Stimulated activated CD8-positive, alpha-beta memory T cell treated with anti-CD3 and anti-CD28 coated beads, Interleukin-12 subunit alpha, Interleukin-12 subunit beta, amount 100 ng/mL, for 4 hours (primary cell): Measurements from ENCODE around the gene RAVER1.
"Not testable (repeated sequence)": the region's sequence is repeated elsewhere in the genome, so short reads cannot be mapped to it uniquely, and the experiment has no call there.

Experiments
- DNase-seq: peaks from one replicate; pipeline ENCODE4 v3.0.0-alpha.2; 2020; ENCODE audit warnings: low read depth

RAVER1 gene

DNA sequence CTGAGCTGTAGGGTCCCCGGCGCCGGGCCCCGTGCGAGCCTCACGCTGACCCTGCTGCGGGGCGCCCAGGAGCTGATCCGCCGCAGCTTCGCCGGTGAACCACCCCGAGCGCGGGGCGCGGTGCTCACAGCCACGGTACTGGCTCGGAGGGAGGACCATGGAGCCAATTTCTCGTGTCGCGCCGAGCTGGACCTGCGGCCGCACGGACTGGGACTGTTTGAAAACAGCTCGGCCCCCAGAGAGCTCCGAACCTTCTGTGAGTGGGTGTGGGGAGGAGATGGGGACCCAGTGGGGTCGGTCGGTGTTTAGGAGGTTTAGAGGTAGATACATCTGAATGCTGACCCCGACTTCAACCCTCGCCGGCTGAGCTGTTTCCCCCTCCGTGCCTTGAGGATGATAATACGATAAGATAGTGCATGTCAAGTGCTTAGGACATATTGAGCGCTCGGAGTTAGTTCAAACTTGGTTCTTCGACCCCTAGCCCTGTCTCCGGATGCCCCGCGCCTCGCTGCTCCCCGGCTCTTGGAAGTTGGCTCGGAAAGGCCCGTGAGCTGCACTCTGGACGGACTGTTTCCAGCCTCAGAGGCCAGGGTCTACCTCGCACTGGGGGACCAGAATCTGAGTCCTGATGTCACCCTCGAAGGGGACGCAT is 41.6 kb downstream of the RAVER1 start:
- DNase-seq = no peak

DNA sequence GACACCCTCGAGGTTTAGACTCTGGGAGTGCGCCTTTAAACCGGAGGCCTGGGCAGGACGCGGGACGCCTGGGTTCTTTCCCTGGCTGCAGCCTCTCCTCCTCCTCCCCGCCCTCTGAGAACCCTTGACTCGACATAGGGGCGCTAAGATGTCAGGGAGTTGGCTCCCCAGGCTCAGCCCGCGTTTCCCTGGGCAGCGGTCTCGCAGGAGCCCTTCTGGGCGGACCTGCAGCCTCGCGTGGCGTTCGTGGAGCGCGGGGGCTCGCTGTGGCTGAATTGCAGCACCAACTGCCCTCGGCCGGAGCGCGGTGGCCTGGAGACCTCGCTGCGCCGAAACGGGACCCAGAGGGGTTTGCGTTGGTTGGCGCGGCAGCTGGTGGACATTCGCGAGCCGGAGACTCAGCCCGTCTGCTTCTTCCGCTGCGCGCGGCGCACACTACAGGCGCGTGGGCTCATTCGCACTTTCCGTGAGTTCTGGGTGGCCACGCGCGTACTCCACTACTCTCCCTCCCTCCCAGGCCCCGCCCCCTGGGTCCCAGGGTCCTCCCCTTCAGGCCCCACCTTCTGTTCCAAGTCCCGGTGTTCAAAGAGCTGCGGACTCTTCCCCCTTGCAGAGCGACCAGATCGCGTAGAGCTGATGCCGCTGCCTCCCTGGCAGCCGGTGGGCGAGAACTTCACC is 42.3 kb downstream of the RAVER1 start:
- DNase-seq = no peak

DNA sequence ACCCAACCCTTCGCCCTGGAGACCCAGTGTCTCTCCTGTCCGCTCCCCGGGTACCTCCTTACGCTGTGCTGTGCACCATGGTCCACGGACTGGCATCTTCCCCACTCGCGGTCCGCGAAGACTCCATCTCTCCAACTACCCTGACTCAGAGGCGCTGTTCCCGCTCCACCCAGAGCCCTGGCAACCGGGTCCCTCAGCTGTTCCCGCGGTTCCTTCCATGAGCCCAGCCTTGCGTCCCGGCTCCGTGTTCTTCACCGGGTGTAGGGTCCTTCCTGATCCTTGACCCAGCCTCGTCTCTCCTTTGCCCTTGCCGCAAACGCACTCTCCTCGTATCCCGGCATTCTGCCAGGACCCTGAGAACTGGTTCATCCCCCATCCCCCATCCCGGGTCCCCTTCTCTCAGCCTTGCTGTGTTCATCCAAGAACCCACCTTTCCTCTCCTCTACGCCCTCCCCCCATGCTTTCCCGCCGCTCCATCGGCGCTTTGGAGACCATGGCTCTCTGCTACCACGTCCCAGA is 42.9 kb downstream of the RAVER1 start:
- no peak for DNase-seq

DNA sequence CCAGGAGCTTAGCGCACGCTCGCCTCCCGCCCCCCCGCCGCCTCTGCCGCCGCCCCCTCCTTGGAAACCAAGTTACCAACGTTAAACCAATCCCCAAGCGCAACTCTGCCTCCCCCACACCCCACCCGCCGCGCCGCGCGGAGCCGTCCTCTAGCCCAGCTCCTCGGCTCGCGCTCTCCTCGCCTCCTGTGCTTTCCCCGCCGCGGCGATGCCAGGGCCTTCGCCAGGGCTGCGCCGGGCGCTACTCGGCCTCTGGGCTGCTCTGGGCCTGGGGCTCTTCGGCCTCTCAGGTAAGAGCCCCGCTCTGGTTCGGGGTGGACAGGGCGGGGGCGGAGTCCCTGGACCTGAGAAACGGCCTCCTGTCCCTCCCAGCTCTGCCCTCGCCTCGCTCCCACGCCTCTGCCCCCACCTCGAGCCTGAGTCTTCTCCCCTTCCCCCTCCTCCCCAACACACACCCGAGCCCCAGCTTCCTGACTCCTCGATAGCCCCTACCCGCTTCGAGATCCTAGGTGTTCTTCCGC is 43.4 kb downstream of the RAVER1 start, which contains the start of gene ICAM5:
ICAM5 (plus strand) TSS at position 117 of the 521 bp plus-strand sequence; CDS start at position 209, 92 bp downstream.
- peak; percentile 57 for DNase-seq

DNA sequence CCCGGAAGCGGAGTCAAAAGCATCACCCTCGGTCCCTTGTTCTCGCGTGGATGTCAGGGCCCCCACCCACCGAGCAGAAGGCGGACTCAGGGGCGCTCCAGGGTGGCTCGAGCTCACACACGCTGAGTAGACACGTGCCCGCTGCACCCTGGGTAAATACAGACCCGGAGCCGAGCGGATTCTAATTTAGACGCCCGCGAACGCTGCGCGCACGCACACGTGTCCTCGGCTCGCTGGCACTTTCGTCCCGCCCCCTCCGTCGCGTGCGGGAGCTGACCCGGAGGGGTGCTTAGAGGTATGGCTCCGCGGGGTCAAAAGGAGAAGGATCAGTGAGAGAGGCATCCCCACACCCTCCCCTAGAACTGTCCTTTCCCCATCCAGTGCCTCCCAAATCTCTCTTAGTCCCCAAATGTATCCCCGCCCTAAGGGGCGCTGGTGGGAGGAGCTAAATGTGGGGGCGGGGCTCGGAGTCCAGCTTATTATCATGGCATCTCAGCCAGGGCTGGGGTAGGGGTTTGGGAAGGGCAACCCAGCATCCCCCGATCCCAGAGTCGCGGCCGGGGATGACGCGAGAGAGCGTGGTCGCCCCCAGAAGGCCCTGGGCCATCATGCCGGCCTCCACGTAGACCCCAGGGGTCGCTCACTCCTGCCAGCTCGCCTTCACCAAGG is 44.0 kb downstream of the RAVER1 start:
- DNase-seq = peak; percentile 47

DNA sequence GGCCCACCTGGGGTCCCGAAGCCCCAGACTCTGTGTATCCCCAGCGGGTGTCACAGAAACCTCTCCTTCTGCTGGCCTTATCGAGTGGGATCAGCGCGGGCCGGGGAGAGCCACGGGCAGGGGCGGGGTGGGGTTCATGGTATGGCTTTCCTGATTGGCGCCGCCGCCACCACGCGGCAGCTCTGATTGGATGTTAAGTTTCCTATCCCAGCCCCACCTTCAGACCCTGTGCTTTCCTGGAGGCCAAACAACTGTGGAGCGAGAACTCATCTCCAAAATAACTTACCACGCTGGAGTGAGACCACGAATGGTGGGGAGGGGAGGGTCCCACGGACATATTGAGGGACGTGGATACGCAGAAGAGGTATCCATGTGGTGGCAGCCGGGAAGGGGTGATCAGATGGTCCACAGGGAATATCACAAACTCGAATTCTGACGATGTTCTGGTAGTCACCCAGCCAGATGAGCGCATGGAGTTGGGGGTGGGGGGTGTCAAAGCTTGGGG is 44.6 kb downstream of the RAVER1 start:
- DNase-seq = no peak

DNA sequence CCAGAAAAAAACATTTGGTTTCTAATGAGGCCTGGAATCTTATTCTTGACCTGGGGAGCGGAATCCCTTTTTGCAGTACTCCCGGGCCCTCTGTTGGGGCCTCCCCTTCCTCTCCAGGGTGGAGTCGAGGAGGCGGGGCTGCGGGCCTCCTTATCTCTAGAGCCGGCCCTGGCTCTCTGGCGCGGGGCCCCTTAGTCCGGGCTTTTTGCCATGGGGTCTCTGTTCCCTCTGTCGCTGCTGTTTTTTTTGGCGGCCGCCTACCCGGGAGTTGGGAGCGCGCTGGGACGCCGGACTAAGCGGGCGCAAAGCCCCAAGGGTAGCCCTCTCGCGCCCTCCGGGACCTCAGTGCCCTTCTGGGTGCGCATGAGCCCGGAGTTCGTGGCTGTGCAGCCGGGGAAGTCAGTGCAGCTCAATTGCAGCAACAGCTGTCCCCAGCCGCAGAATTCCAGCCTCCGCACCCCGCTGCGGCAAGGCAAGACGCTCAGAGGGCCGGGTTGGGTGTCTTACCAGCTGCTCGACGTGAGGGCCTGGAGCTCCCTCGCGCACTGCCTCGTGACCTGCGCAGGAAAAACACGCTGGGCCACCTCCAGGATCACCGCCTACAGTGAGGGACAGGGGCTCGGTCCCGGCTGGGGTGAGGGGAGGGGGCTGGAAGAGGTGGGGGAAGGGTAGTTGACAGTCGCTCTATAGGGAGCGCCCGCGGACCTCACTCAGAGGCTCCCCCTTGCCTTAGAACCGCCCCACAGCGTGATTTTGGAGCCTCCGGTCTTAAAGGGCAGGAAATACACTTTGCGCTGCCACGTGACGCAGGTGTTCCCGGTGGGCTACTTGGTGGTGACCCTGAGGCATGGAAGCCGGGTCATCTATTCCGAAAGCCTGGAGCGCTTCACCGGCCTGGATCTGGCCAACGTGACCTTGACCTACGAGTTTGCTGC is 46.3 kb downstream of the RAVER1 start, which contains the start of gene ICAM4:
ICAM4 (plus strand) TSS at position 153 of the 935 bp plus-strand sequence; CDS start at position 211, 58 bp downstream.
- no peak for DNase-seq

DNA sequence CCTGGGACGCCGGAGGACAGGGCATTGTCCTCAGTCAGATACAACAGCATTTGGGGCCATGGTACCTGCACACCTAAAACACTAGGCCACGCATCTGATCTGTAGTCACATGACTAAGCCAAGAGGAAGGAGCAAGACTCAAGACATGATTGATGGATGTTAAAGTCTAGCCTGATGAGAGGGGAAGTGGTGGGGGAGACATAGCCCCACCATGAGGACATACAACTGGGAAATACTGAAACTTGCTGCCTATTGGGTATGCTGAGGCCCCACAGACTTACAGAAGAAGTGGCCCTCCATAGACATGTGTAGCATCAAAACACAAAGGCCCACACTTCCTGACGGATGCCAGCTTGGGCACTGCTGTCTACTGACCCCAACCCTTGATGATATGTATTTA is 47.9 kb downstream of the RAVER1 start:
- no peak for DNase-seq

DNA sequence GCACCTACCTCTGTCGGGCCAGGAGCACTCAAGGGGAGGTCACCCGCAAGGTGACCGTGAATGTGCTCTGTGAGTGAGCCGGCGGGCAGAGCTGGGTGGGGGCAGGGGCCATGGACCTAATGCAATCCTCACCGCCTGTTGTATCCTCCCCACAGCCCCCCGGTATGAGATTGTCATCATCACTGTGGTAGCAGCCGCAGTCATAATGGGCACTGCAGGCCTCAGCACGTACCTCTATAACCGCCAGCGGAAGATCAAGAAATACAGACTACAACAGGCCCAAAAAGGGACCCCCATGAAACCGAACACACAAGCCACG is 48.4 kb downstream of the RAVER1 start:
- DNase-seq = no peak

DNA sequence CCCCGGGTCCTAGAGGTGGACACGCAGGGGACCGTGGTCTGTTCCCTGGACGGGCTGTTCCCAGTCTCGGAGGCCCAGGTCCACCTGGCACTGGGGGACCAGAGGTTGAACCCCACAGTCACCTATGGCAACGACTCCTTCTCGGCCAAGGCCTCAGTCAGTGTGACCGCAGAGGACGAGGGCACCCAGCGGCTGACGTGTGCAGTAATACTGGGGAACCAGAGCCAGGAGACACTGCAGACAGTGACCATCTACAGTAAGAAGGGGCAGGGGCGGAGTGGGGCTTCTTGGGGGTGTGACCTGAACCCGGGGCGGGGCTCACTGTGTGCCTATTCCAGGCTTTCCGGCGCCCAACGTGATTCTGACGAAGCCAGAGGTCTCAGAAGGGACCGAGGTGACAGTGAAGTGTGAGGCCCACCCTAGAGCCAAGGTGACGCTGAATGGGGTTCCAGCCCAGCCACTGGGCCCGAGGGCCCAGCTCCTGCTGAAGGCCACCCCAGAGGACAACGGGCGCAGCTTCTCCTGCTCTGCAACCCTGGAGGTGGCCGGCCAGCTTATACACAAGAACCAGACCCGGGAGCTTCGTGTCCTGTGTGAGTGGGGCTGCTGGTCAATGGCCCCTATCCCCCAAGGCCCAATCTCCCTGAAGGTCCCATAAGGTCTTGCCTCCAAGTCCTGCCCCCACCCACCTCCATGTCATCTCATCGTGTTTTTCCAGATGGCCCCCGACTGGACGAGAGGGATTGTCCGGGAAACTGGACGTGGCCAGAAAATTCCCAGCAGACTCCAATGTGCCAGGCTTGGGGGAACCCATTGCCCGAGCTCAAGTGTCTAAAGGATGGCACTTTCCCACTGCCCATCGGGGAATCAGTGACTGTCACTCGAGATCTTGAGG is 49.0 kb downstream of the RAVER1 start:
- DNase-seq = no peak

DNA sequence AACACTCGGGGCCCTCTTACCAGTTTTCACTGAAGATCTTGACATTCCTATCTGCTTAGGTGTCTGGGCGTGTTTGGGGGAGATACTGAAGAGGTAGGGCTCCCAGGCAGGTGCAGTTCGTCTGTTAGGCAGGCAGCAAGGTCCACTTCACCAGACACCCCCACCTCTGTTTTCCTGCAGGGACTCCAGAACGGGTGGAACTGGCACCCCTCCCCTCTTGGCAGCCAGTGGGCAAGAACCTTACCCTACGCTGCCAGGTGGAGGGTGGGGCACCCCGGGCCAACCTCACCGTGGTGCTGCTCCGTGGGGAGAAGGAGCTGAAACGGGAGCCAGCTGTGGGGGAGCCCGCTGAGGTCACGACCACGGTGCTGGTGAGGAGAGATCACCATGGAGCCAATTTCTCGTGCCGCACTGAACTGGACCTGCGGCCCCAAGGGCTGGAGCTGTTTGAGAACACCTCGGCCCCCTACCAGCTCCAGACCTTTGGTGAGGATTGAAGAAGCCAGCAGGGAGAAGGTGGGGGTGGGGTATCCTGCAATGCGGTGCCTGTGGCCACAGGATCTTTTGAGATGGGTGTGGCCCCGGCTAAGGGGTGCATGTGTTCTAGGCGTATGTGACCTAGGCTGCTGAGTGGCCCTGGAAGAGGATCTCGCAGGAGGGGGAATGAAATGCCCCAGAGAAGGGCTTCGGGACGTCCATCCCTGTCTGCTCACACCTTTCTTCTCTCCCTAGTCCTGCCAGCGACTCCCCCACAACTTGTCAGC is 49.8 kb downstream of the RAVER1 start:
- no peak for DNase-seq

DNA sequence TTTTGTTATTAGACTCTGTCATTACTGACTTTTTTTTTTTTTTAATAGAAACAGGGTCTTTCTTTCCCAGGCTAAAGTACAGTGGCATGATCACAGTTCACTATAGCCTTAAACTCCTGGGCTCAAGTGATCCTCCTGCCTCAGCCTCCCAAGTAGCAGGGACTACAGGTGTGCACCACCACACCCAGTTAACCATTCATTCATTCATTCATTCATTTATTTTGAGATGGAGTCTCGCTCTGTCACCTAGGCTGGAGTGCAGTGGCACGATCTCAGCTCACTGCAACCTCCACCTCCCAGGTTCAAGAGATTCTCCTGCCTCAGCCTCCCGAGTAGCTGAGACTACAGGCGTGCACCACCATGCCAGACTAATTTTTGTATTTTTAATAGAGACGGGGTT is 51.3 kb downstream of the RAVER1 start:
- DNase-seq = not testable (repeated sequence)

DNA sequence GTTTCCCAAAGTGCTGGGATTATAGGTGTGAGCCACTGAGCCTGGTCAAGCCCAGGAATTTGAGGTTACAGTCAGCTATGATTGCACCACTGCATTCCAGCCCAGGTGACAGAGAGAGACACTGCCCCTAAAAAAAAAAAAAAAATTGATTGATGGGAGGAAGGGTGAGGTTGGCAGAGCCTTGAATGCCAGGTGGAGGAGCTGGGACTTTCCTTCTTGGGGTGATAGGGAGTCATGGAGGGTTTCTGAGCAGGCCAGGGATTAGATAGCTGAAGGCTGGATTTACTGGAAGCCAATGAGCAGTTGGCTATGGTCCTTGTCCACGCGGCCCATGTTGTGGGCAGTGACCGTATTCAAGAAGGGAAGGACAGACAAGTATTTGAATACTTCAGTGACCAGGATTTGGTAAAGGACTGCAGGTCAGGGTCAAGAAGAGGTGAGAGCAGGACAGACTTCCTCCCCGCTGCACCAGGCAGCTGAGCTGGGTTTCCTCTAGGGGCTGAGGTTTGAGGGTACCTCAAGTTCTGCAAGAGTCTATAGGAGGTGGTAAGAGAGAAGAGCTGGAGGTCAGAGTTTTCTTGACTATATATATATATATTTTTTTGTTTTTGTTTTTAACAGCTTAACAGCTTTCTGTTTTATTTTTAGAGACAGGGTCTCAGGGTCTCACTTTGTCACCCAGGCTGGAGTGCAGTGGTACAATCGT is 53.4 kb downstream of the RAVER1 start:
- DNase-seq = no peak

DNA sequence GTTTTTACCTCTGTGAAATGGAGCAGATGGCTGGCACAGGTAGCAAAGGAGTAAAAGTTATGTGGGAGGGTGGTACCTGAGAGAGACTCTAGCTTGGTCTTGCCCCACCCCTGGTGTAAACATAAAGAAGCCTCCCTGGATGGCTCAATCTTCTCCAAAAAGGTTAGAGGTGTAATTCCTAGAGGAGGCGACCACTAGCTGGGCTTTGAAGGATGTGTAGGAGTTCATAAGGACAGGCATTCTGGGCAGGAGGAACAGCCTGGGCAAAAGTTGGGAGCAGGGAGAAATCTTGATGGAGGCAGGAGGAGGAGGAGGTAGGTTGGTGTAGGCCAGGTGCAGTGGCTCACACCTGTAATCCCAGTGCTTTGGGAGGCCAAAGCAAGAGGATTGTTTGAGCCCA is 54.4 kb downstream of the RAVER1 start:
- no peak for DNase-seq

DNA sequence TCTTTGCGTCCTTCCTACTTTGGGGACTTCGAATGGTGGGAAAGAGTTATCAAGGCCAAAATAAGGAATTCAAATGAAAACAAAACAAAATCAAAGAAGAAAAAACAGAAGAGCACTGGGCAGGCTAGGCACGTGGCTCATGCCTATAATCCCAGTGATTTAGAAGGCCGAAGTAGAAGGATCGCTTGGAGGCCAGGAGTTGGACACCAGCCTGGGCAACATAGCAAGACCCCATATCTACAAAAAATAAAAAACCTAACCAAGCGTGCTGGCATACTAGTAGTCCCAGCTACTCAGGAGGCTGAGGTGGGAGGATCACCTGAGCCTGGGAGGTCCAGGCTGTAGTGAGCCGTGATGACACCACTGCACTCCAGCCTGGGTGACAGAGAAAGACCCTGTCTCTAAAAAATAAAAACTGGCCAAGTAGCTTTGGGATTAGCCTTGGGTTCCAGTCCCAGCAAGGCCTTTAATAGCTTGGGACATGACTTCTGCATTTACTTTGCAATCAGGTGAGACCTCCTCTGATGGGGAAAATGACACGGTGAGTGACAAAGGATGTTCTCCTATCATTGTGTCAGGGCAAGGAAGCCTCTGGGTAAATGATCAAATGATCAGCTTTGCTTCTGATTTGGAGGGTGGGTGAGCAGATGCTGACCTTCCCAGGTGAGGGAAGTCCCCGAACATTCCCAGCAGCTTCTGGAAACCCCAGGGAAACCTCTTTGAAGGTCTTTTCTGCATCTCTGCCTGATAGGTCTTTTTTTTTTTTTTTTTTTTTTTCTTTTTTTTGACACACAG is 55.3 kb downstream of the RAVER1 start:
- no peak for DNase-seq

DNA sequence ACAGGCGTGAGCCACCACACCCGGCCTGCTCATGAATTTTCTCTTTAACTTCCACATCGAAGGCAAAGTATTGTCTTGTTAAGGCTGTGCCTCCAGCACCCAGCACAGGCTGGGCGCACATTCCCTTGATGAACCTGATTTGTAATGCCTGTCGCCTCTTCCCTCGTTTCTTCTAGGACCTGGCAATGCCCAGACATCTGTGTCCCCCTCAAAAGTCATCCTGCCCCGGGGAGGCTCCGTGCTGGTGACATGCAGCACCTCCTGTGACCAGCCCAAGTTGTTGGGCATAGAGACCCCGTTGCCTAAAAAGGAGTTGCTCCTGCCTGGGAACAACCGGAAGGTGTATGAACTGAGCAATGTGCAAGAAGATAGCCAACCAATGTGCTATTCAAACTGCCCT is 58.7 kb downstream of the RAVER1 start:
- no peak for DNase-seq

DNA sequence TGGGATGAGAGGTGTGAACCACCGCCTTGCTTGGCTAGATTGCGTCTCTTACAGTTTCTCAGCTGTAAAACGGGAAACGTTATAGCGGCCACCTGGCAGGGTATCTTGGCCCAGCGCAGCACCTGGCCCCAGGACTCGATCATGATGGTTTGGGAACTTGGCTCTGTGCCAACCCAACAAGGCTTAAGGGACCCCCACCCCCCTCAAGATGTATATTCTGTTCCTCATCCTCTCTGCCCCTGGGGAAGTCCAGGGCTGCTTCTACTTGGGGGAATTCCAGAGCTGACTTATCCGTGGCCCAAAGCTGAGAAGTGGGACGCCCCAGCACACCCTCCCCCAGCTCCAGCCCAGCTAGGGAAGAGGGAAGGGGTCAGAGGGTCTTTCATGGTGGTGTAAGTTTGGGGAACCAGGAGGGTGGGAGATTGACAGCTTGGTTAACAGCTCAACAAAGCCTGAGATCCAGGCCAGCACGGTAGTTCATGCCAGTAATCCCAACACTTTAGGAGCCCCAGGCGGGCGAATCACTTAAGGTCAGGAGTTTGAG is 61.7 kb downstream of the RAVER1 start:
- peak; percentile 24 for DNase-seq
